HG02981 (cell line): ENCODE results near the gene PPP1R9A.

Source experiments
- ATAC-seq: cut with Tn5 transposase; IDR thresholded peaks from one replicate; pipeline ENCODE4 v1.9.1; 2021; ENCODE audit warnings: mild to moderate bottlenecking, moderate library complexity; ENCODE audit not compliant: unreplicated experiment

PPP1R9A gene

GRCh38 chr7:94908323-94909178, 1.2 kb downstream of the PPP1R9A start:
- ATAC-seq: no peak

GRCh38 chr7:94909179-94909466, 1.7 kb downstream of the PPP1R9A start:
- ATAC-seq: no peak

- ATAC-seq: no peak
Observed at GRCh38 chr7:94912085-94912484, 4.7 kb downstream of the PPP1R9A start.

- no peak for ATAC-seq
Observed at GRCh38 chr7:94913391-94913790, 6.0 kb downstream of the PPP1R9A start.

- no peak for ATAC-seq
Observed at GRCh38 chr7:94921911-94922310, 14.5 kb downstream of the PPP1R9A start.

GRCh38 chr7:94922457-94922856, 15.1 kb downstream of the PPP1R9A start:
- ATAC-seq: no peak

- ATAC-seq: no peak
Observed at GRCh38 chr7:94923412-94923811, 16.0 kb downstream of the PPP1R9A start.

- no peak for ATAC-seq
Observed at GRCh38 chr7:94928168-94928707, 20.8 kb downstream of the PPP1R9A start.

- no peak for ATAC-seq
Observed at GRCh38 chr7:94933256-94933990, 26.0 kb downstream of the PPP1R9A start.

GRCh38 chr7:94939395-94939794, 32.0 kb downstream of the PPP1R9A start:
- no peak for ATAC-seq

- no peak for ATAC-seq
Observed at GRCh38 chr7:94940241-94940640, 32.8 kb downstream of the PPP1R9A start.

GRCh38 chr7:94941844-94942632, 34.6 kb downstream of the PPP1R9A start:
- ATAC-seq: no peak

- no peak for ATAC-seq
Observed at GRCh38 chr7:94943134-94943533, 35.7 kb downstream of the PPP1R9A start.

- ATAC-seq: no peak
Observed at GRCh38 chr7:94949532-94949931, 42.1 kb downstream of the PPP1R9A start.

- no peak for ATAC-seq
Observed at GRCh38 chr7:94955807-94956206, 48.4 kb downstream of the PPP1R9A start.

- ATAC-seq: no peak
Observed at GRCh38 chr7:94957061-94957460, 49.7 kb downstream of the PPP1R9A start.

- no peak for ATAC-seq
Observed at GRCh38 chr7:94962661-94963060, 55.3 kb downstream of the PPP1R9A start.

GRCh38 chr7:94969434-94970084, 62.2 kb downstream of the PPP1R9A start:
- no peak for ATAC-seq

GRCh38 chr7:94970085-94970576, 62.7 kb downstream of the PPP1R9A start:
- ATAC-seq: no peak

GRCh38 chr7:94971051-94971867, 63.9 kb downstream of the PPP1R9A start:
- ATAC-seq: no peak
